Jurkat, Clone E6-1 (cell line): ENCODE data around the gene ARL8B.
"Not testable (repeated sequence)": the region's sequence is repeated elsewhere in the genome, so short reads cannot be mapped to it uniquely, and the experiment has no call there.

ENCODE experiments used
- DNase-seq: peaks from one replicate; pipeline ENCODE4 v3.0.0-alpha.2; 2011; ENCODE audit warnings: low read depth, low spot score
- H3K4me3 ChIP-seq: 2 replicates; pipeline ENCODE4 v1.5.1; 2011; ENCODE audit warnings: mild to moderate bottlenecking, low read length, control low read depth, moderate library complexity

The ARL8B gene

DNA sequence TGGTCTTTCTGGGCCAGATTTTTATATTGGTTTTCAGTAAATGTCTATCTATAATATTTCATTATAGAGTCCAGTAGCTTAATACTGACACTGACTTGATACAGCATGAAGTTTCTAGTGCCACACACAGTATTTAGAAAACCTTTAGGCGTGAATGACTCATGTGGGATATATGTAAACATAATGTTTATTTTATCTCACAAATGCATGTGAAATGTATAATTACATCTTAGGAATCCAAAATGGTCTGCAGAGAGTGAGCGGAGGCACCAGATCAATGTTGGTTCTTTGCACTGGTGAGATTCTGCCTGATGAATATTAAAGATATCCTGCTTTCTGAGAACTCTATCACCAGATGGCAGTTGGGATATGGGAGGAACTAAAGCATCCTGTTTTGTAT, 56.9 kb downstream of the ARL8B start:
- not testable (repeated sequence) for DNase-seq, H3K4me3 ChIP-seq

DNA sequence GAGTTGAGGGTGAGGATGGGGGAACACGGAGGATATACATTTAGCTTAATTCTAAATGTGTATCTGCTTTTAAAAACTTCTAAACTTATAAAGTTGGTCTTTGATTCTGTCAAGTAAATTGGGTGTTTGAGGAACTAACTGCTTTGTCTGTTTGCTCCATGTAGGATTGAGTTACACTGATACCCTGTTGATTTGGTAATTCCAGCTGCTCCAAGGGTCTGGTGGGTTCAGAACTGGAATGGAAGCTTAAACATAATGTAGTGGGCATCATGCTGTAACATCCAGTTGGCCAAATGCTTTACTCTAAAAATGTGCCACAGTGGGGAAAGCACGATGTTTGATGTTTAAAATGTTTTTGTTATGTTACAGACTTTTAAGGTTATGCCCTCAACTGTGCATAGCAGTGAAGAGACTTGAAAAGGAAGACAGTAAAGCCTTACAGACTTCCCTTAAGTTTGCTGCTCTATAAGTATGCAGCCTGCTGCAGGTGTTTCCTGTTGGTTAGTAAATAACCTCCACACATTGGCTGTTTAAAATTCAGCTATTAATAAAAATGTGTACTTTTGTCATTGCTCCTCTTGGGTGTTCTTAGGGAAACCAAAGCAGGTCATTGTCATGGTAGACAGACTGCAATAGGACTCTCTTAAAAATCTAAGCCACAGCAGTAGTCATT, 59.5 kb downstream of the ARL8B start:
- peak; percentile 94 for DNase-seq

DNA sequence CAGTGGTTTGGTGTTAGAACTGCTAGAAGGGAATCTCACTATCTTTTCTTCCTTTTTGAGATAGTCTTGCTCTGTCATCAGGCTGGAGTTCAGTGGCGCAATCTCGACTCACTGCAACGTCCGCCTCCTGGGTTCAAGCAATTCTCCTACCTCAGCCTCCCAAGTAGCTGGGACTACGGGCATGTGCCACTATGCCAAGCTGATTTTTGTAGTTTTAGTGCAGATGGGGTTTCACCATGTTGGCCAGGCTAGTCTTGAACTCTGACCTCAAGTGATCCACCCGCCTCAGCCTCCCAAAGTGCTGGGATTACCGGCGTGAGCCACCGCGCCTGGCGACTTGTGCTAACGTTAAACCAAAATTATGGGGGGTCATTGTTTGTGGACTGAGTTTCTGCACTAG, 61.6 kb downstream of the ARL8B start:
- DNase-seq, H3K4me3 ChIP-seq: not testable (repeated sequence)

More for the DNA sequence above, 59.5 kb downstream of the ARL8B start:
- H3K4me3 ChIP-seq = peak overlapping the region; percentile 34

DNA sequence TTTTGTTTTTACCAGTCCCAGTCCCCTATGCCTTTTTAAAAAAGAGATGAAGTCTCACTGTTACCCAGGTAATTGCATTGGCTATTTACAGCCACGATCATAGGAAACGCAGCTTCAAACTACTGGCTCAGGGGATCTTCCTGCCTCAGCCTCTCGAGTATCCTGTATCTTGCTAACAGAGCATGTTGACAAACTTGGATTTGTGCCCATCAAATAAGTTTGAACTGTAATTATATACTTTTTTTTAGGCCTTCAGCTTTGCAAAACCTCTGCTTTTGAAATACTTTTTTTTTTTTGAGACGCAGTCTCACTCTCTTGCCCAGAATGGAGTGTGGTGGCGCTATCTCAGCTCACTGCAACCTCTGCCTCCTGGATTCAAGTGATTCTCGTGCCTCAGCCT, 62.4 kb downstream of the ARL8B start:
- DNase-seq = no peak
- H3K4me3 ChIP-seq = no peak overlapping the region

DNA sequence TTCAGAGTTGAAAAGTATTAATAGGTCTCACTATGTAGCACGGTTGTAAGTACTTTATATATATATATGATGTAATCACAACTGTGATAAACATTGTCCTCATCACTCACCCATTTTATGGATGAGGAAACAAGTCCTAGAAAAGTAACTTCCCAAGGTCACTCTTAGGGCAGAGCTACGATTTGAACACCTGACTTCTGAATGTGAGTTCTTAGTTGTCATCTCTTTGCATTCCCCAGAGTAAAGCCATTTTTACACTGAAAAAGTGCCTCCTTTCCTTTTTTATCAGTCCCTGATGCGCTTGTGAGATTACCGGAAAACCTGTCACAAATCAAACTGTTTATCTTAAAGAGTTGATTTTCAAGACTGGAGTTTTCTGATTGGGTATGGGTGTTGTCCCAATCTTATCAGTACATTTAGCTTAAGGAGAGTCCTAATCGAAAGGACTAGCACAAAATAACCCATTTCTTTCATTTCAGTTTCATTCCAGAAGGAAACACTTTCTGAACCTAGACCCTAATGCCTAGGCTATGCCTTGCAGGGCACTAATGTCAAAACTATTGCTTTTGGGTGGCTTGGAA, 63.1 kb downstream of the ARL8B start:
- no peak overlapping the region for H3K4me3 ChIP-seq
- DNase-seq = no peak

DNA sequence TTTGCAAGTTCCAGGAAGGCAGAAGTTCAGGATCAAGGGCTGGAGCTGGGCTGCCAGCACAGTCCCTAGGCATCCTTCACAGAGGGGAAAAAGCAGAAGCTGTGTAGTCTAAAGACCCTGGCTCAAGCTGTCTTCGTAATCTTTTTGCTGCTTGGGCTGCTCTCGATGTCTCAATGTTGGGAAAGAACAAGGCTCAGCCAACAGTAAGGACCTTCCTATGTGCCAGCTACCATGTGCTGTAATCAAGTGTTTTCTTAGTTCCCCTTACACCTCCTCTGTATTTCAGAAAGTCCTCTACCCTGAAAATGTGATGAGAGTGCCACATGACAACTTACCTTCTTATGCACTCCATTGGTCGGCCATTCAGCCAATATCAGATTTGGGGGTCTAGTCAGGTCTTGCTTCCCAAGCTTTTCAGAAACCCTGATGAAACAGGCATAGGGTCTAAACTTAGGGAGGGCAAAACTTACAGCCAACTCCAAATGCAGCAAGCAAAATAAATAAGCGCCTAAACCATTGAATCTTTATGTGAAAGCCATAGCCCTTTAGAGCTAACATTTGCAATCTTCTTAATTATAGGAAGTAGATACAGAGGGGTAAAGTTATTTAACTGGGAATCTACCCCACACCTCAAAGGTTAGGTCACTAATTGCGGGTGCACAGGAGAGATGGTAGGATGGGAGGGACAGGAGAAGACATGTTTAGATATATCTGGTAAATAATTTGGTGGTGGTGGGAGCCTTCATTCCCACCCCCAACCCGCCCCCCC, 64.2 kb downstream of the ARL8B start:
- no peak for DNase-seq

DNA sequence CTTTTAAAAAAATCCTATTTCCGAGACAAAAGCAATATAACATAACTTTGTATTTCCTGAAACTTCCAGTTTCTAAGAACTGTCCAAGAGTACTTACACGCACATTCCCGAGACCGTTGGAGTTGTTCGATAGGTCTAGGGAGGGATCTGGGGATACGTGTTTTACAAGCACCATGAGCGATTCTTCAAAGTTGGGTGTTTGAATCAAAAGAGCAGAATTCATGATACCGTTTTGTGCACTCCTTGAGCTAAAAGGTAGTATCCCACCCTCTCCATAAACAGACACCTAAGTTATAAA, 64.7 kb downstream of the ARL8B start:
- DNase-seq = no peak

More for the DNA sequence above, 64.2 kb downstream of the ARL8B start:
- no peak overlapping the region; the same call in 1 of the 2 replicates for H3K4me3 ChIP-seq

DNA sequence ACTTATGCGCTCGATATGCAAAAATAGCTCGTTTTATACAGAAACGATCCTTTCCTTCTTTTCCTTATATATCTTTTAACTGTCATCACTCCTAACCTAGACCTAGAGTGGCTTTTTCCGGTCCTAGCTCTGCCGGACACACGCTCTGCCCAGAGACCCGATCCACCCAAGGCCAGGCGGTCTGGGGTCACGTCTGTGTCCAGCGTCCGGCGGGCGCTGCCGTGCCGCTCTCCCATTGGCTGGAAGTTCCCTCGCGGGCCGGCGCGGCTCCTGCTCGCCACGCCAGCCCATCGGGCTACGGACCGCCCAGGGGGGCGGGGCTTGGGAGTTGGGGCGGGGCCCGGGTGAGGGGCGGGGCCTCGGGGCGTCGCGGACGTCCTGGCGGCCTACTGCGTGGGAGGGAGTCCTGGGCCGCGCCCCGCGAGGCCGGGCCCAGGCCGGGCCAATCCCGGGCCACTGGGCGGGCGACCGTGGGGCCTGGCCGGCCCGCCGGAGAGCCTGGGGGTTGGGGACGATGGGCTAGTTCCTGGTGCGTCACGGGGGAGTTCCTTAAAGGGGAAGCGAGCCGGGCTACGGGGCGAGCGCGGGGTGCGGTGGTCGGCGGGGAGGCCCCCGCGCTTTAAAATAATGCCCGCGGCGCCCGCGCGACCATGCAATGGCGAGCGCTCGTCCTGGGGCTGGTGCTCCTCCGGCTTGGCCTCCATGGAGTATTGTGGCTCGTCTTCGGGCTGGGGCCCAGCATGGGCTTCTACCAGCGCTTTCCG, 65.2 kb downstream of the ARL8B start, which contains the start of gene EDEM1:
EDEM1 (plus strand) TSS at position 552 of the 764 bp plus-strand sequence; CDS start at position 651, 99 bp downstream.
- peak; percentile 89 for DNase-seq
- peak within 1 kb of the TSS; percentile 92 for H3K4me3 ChIP-seq

More for the DNA sequence above, 64.7 kb downstream of the ARL8B start:
- H3K4me3 ChIP-seq = peak overlapping the region; percentile 62

DNA sequence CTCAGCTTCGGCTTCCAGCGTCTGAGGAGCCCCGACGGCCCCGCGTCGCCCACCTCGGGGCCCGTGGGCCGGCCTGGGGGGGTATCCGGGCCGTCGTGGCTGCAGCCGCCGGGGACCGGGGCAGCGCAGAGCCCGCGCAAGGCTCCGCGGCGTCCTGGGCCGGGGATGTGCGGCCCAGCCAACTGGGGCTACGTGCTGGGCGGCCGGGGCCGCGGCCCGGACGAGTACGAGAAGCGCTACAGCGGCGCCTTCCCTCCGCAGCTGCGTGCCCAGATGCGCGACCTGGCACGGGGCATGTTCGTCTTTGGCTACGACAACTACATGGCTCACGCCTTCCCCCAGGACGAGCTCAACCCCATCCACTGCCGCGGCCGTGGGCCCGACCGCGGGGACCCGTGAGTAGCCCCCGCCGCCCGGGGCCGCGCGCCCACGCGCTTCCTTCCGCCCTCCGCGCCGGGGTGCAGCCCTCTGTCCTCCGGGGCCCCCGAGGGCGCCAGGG, 65.9 kb downstream of the ARL8B start:
- peak overlapping the region; percentile 92 for H3K4me3 ChIP-seq
- DNase-seq = no peak

DNA sequence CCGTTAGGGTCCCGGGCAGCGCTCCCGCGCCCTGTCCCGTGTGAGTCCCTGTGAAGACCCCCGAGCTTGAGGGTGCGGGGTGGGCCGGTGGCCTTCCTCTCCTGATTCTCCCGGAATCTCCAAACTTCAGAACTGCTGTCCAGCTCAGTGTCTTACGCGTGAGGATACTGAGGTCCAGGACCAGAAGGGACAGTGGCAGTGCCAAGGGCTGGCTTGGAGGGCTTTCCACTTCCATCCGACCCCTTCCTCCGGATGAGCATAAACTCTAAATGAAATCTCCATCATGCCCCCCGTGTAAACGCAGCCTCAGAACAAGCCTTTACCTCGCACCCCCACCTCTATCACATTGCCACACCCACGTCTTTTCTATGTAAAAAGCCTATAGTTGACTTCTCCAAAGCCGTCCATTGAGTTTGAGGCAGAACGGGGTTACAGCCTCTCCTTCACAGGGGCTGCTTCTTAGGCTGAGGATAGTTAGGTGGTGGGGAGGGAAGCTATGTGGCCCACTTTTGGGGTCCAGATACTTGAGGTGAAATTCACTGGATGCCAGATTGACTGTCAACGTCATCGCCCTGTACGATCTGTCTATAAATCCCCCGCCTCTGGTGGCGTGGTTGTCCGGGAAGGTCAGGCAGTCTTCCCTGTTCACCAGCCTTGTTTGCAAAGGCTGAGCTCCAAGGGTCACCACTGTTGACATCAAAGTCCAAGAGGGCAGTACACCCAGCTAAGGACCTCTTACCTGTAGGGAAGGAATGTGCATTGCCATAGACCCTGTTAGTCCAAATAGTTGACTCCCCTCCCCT, 66.5 kb downstream of the ARL8B start:
- peak; percentile 72 for DNase-seq
- H3K4me3 ChIP-seq = peak overlapping the region; percentile 92

DNA sequence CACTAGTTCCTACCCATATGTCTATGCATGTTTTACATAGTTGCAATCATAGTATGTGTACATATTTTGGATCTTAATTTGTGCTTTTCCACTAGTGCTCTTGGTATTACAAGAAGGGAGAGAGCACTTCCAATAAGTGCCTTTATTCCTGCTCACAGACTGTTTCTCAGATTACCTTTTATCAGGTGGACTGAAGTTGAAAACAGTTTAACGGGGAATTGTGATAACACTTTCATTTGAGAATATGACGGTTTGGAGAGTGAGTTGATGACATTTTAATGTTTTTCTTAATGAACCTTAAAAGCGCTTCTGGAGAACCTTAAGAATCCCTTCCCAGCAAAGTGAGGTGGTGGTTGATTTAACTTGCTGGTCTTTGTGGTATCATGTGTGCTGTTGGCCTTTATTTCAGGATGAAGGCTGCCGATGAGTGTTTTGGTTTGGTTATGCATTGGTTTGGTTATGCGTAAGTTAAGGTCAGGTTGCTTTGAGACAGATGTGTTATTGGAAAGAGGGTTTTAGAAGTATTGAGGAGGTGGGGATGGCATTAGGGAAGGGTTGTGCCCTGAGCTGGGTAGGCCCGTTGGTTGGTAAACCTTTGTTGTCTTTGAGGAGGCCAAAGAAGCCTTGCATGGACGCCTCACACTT, 68.2 kb downstream of the ARL8B start:
- no peak for DNase-seq
- H3K4me3 ChIP-seq = peak overlapping the region; percentile 92

DNA sequence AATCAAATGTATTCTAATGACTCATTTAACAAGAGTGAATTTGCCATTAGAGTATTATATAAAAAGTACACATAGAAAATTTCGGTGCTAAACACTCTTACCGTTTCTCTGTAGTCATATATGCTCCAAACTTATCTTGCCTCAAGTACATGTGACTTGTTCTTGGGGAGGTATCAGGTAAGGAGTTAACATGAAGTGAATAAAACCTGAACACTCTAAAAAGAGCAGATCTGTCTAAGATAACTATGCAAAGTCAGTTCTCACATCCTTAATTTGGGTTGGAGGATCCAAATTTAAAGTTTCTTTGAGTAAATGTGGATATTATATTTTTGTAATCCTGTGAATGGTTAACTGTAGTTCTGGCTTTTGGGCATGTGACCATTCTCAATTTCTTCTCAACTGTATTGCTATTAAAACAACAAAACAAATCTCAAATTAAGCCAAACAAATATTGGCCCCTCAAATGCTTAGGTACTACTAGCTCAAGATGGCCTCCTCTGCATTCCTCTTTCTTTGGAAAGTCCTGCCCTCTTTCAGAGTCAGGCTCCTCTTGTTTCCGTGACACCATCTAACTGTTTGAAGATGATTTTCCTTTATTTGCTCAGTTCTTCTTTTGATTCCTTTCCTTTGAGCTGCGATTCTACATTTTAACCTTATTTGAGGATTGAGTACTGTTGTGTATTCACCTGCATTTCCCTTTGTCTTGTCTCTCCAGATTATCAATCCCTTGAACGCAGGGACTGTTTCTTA, 69.6 kb downstream of the ARL8B start:
- DNase-seq = no peak
- peak overlapping the region; percentile 92 for H3K4me3 ChIP-seq

DNA sequence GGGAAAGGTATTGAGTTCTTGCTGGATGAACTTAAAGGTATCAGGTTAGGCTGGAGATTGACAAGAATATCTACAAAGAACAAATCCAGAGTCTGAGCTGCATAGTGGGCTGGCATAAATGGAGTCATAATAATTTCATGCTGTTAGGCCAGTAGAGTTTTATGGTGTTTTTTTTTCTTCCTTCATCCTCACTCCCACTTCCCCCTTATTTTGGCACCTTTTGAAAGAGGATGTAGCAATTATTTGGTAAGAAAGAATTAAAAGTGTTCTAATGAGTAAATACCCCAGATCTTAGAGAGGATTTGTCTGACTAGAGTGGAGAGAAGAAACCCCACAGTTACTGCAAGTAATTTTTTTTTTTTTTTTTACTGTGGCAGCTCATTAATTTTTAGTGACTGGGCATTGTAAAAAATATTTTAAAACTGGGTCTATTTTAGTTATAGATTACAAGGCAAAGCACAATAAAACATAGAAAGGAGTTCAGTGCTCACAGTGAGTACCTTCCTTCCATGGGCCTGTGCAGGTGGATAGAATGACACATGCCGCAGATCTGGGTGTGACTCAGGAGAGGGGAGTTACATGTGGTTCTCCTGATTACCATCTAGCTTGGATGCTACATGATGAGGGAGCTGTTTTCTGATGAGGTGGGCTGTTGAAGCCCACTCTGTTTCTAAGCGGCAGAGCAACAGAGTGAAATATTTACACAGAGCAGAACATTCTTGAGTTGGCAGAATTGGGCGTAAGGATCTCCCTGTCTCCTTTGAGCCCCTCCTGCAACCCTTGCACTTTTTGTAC, 70.7 kb downstream of the ARL8B start:
- H3K4me3 ChIP-seq = no peak overlapping the region
- no peak for DNase-seq

DNA sequence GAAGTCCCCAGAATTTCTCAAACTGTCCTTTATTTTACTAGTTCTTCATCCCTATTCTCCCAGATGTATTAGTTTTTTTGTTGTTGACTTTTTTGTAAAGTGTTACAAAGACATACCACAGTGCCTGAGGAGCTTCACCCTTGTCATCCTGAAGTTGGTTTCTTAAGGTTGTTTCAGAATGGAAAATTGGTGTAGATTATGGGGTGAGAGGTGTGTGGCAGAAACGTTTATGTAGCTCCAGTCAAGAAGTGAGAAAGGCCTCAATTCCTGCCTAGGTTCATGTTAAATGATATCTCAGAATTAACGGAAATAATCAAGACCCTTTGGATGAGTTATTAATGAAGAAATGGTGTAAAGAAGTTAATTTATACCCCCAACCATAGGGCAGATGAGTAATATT, 72.2 kb downstream of the ARL8B start:
- no peak for DNase-seq
- no peak overlapping the region for H3K4me3 ChIP-seq

DNA sequence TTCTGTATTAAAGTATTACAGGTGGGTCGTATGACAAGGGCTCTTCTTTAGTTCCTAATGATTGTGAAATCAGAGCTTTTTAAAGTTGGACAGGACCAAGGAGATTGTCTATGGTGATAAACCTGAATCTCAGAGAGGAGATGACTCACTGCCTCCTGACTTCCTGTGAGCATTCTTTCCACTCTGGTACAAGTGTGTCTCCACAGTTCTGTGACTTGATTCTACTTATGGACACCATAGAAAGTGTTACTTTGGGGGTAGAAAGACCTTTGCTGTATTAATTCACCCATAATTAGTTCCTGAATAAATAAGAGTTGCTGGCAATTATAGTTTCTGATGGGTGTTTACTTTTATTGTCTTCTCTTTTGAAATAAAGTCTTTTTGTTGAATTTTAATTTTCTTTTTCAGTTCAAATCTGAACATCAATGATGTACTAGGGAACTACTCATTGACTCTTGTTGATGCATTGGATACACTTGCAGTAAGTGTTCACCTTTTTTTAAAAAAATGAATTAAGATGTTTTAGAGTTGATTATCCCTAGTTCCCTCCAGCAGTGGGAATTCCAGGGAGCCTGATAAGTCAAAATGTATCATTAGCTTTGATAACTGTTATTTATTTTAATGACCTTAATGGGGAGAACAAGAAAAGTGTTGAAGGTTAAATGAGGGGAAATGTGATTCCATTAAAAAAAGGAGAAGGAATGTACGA, 72.9 kb downstream of the ARL8B start:
- H3K4me3 ChIP-seq = no peak overlapping the region
- DNase-seq = no peak

DNA sequence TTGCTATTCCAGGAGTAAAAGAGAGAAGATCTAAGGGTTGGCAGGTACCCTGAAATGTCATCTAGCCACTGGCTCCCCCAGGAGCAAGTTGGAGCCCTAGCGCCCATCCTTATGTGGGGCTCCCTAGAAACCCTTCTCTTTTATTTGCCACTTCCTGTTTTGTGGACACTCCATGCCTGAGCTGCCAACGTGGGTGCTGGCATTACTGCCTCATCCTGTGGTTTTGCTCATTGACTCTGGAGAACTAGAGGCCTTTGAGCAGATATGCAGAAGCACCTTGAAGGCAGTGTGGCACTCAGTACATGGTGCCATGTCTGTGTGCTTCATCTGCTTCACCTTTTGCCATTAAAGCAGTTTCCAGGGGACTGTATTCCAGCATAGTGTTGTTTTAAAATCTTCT, 73.5 kb downstream of the ARL8B start:
- DNase-seq = peak; percentile 88
- peak overlapping the region; percentile 1; the same call in 1 of the 2 replicates for H3K4me3 ChIP-seq
